HG02759 (cell line): ENCODE measurements around the gene TMEM126A.
"Not testable (repeated sequence)": the region's sequence is repeated elsewhere in the genome, so short reads cannot be mapped to it uniquely, and the experiment has no call there.

Experiments
- ATAC-seq: cut with Tn5 transposase; IDR thresholded peaks from one replicate; pipeline ENCODE4 v1.9.1; 2021; ENCODE audit warnings: mild to moderate bottlenecking, moderate library complexity; ENCODE audit not compliant: unreplicated experiment

The TMEM126A gene

GRCh38 chr11:85647604-85648299 is at the start of gene TMEM126A:
TSS of gene TMEM126A (plus strand) at chr11:85647967. CDS start at chr11:85650256, 2,289 bp downstream.
- peak; percentile 100 for ATAC-seq

- ATAC-seq, result no peak
Measured at GRCh38 chr11:85599083-85599482, 48.7 kb upstream of the TMEM126A start.

- ATAC-seq, result no peak
Measured at GRCh38 chr11:85602526-85603213, 45.1 kb upstream of the TMEM126A start.

- no peak for ATAC-seq
Measured at GRCh38 chr11:85603220-85603619, 44.5 kb upstream of the TMEM126A start.

GRCh38 chr11:85606237-85606636 is 41.5 kb upstream of the TMEM126A start:
- not testable (repeated sequence) for ATAC-seq

- not testable (repeated sequence) for ATAC-seq
Measured at GRCh38 chr11:85608621-85609020, 39.1 kb upstream of the TMEM126A start.

GRCh38 chr11:85609286-85609685 is 38.5 kb upstream of the TMEM126A start:
- not testable (repeated sequence) for ATAC-seq

GRCh38 chr11:85611643-85612042 is 36.1 kb upstream of the TMEM126A start:
- not testable (repeated sequence) for ATAC-seq

GRCh38 chr11:85619499-85619898 is 28.3 kb upstream of the TMEM126A start:
- no peak for ATAC-seq

- no peak for ATAC-seq
Measured at GRCh38 chr11:85620256-85620655, 27.5 kb upstream of the TMEM126A start.

GRCh38 chr11:85626496-85626895 is 21.3 kb upstream of the TMEM126A start:
- ATAC-seq, result no peak

GRCh38 chr11:85627332-85627997 is 20.3 kb upstream of the TMEM126A start, which contains the start of gene DLG2:
TSS of gene DLG2 (minus strand) at chr11:85627344.
- peak; percentile 1 for ATAC-seq

GRCh38 chr11:85627998-85628770 is 19.6 kb upstream of the TMEM126A start, which contains the start of gene TMEM126B:
TSS of gene TMEM126B (plus strand) at chr11:85628593. CDS start at chr11:85628608, 15 bp downstream.
- ATAC-seq, result peak; percentile 99

GRCh38 chr11:85628771-85629341 is 18.9 kb upstream of the TMEM126A start:
- peak; percentile 12 for ATAC-seq

GRCh38 chr11:85634747-85635146 is 13.0 kb upstream of the TMEM126A start:
- no peak for ATAC-seq

GRCh38 chr11:85643191-85643614 is 4.6 kb upstream of the TMEM126A start:
- ATAC-seq, result no peak

GRCh38 chr11:85647078-85647477 is 689 bp upstream of the TMEM126A start:
- peak; percentile 2 for ATAC-seq

- no peak for ATAC-seq
Measured at GRCh38 chr11:85651118-85651517, 3.4 kb downstream of the TMEM126A start.

GRCh38 chr11:85652786-85653447 is 5.2 kb downstream of the TMEM126A start:
- ATAC-seq, result no peak

- not testable (repeated sequence) for ATAC-seq
Measured at GRCh38 chr11:85654343-85654742, 6.6 kb downstream of the TMEM126A start.
